Measurements from ENCODE around the gene TXNDC8. TPM values are rescaled to one million over a fixed set of nuclear protein-coding genes. Genes with fewer than 3 reads are reported as not detected.
A peak's percentile ranks its signal among the peaks of the same experiment; 100 is the strongest.

TXNDC8 gene
- total RNA-seq, 3 donors from 2014 or later: not detected

GRCh38 chr9:110254500-110254899 is 83.2 kb downstream of the TXNDC8 start:
- Mint-ChIP-seq H3K36me3 (ENCODE audit: insufficient read depth) (peaks cover 15% of the 10 kb centered on the region), H3K4me1 (ENCODE audit: low read depth) (peaks cover 47% of the 10 kb centered on the region), H3K4me3 (peak overlapping the region; percentile 93), H3K27me3 (ENCODE audit: low read depth) (no peaks in the 10 kb centered on the region), H3K9me3 (no peaks in the 10 kb centered on the region)
- DNase-seq (no peak), ATAC-seq (no peak)

Other genes starting within 250 kb of the TXNDC8 start
- gene C9orf152, start 129.7 kb downstream of the TXNDC8 start, total RNA-seq: under 1 TPM in 1 of 3 donors, not detected in 2; 0.14 TPM
- 100 to 1,000 TPM; 525 to 605 (median 551) TPM for gene TXN, start 81.4 kb downstream of the TXNDC8 start, total RNA-seq
- gene SVEP1, start 241.9 kb upstream of the TXNDC8 start, total RNA-seq: under 1 TPM; 0.03 to 0.05 (median 0.05) TPM